ENCODE results near the gene HPD. TPM values are rescaled to one million over a fixed set of nuclear protein-coding genes. Genes with fewer than 3 reads are reported as not detected.
"Not testable (repeated sequence)": the region's sequence is repeated elsewhere in the genome, so short reads cannot be mapped to it uniquely, and the experiment has no call there.

HPD gene
- total RNA-seq, 1 experiment from 2014 or later: 0.39 TPM

DNA sequence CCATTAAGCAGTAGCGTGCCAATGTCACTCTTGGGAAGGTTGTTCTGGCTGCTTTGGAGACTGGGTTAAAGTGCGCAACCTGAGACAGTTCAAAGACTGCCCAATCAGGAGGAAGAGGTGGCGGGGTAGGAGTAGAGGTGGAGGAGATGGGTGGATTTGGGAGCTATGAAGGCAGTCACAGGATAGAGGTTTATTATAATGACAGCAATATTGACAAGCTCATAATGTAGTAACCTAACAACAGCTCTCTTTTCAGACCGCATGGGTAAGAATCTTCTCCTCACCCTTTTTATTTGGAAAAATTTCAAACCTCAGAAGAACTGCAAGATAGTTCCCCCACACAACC, 24.6 kb upstream of the HPD start:
- H3K9me3 Mint-ChIP-seq: peaks cover 3% of the 10 kb centered on the region; the same call in 1 of the 2 replicates
- CTCF ChIA-PET: interaction anchor here (0.7 to 1.7 kb wide), 4 partner anchors 35 to 89 kb away, joined by 3 to 6 read pairs (median 4); partner anchors contain the start of gene CFAP251

DNA sequence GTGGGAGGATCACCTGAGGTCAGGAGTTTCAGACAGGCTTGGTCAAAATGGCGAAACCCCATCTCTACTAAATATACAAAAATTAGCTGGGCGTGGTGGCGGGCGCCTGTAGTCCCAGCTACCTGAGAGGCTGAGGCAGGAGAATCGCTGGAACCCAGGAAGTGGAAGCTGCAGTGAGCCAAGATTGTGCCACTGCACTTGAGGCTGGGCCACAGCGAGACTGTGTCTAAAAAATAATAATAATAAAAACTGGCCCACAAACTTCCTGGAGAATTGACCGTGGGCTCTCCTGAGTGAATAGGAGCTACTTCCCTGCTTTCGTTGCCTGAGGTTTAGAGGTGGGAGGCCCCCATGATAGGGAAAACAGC, 17.4 kb upstream of the HPD start:
- H3K4me1 Mint-ChIP-seq; DNase-seq (ENCODE audit: low spot score); H3K36me3 Mint-ChIP-seq; H3K27ac Mint-ChIP-seq; POLR2A ChIA-PET; ATAC-seq; H3K27me3 Mint-ChIP-seq (ENCODE audit: low read depth); H3K4me3 Mint-ChIP-seq; CTCF ChIA-PET; H3K9me3 Mint-ChIP-seq: not testable (repeated sequence)

More for the DNA sequence above, 24.6 kb upstream of the HPD start:
- peak; percentile 20 for DNase-seq (ENCODE audit: low spot score)
- TF ChIP-seq NFYB (CRISPR knock-in tag; conservative IDR thresholded peaks at IDR 0.05; ENCODE audit: low read depth) (peak; percentile 36), NR1H2 (CRISPR knock-in tag; IDR thresholded peaks at IDR 0.05) (no peak)
- no peaks in the 10 kb centered on the region for H3K36me3 Mint-ChIP-seq
- no peak overlapping the region for H3K4me3 Mint-ChIP-seq
- peaks cover 18% of the 10 kb centered on the region for H3K4me1 Mint-ChIP-seq
- H3K27ac Mint-ChIP-seq: no peak overlapping the region
- ATAC-seq: peak; percentile 97
- POLR2A ChIA-PET: interaction anchor here (0.5 to 0.6 kb wide), 2 partner anchors 79 to 406 kb away, joined by 4 to 5 read pairs; no protein-coding TSS in a partner anchor
- H3K27me3 Mint-ChIP-seq (ENCODE audit: low read depth): peaks cover 11% of the 10 kb centered on the region

DNA sequence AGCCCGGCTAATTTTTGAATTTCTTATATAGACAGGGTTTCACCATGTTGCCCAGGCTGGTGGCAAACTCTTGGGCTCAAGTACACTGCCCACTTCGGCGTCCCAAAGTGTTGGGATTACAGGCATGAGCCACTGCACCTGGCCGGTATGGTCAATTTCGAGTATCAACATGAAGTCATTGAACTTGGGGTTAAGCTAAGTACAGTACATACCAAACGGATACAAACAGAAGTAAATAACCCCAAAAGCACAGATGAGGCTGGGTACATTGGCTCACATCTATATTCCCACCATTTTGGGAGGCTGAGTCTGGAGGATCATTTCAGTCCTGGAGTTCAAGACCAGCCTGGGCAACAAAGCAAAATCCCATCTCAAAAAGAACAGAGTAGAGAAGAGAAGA, 16.9 kb upstream of the HPD start:
- ChIA-PET CTCF (interaction anchor here (1.2 kb wide), 1 partner anchor 81 kb away, joined by 3 read pairs; no protein-coding TSS in a partner anchor), POLR2A (no interaction called here)
- Mint-ChIP-seq H3K36me3 (no peaks in the 10 kb centered on the region), H3K27ac (no peak overlapping the region), H3K27me3 (ENCODE audit: low read depth) (no peaks in the 10 kb centered on the region), H3K4me3 (no peak overlapping the region), H3K4me1 (no peaks in the 10 kb centered on the region), H3K9me3 (no peaks in the 10 kb centered on the region)
- DNase-seq (ENCODE audit: low spot score): no peak
- TF ChIP-seq GABPB1 (CRISPR knock-in tag; IDR thresholded peaks at IDR 0.05): no peak
- TF ChIP-seq, protein P1, sequence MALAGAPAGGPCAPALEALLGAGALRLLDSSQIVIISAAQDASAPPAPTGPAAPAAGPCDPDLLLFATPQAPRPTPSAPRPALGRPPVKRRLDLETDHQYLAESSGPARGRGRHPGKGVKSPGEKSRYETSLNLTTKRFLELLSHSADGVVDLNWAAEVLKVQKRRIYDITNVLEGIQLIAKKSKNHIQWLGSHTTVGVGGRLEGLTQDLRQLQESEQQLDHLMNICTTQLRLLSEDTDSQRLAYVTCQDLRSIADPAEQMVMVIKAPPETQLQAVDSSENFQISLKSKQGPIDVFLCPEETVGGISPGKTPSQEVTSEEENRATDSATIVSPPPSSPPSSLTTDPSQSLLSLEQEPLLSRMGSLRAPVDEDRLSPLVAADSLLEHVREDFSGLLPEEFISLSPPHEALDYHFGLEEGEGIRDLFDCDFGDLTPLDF (CRISPR knock-in tag; IDR thresholded peaks at IDR 0.05): no peak
- no peak for TF ChIP-seq TCF7 (CRISPR knock-in tag; IDR thresholded peaks at IDR 0.05; ENCODE audit: low read depth)
- TF ChIP-seq, protein P2, sequence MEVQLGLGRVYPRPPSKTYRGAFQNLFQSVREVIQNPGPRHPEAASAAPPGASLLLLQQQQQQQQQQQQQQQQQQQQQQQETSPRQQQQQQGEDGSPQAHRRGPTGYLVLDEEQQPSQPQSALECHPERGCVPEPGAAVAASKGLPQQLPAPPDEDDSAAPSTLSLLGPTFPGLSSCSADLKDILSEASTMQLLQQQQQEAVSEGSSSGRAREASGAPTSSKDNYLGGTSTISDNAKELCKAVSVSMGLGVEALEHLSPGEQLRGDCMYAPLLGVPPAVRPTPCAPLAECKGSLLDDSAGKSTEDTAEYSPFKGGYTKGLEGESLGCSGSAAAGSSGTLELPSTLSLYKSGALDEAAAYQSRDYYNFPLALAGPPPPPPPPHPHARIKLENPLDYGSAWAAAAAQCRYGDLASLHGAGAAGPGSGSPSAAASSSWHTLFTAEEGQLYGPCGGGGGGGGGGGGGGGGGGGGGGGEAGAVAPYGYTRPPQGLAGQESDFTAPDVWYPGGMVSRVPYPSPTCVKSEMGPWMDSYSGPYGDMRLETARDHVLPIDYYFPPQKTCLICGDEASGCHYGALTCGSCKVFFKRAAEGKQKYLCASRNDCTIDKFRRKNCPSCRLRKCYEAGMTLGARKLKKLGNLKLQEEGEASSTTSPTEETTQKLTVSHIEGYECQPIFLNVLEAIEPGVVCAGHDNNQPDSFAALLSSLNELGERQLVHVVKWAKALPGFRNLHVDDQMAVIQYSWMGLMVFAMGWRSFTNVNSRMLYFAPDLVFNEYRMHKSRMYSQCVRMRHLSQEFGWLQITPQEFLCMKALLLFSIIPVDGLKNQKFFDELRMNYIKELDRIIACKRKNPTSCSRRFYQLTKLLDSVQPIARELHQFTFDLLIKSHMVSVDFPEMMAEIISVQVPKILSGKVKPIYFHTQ (CRISPR knock-in tag; IDR thresholded peaks at IDR 0.05): no peak
- no peak for TF ChIP-seq SOX15 (CRISPR knock-in tag; IDR thresholded peaks at IDR 0.05)
- TF ChIP-seq, protein P3, sequence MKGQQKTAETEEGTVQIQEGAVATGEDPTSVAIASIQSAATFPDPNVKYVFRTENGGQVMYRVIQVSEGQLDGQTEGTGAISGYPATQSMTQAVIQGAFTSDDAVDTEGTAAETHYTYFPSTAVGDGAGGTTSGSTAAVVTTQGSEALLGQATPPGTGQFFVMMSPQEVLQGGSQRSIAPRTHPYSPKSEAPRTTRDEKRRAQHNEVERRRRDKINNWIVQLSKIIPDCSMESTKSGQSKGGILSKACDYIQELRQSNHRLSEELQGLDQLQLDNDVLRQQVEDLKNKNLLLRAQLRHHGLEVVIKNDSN (CRISPR knock-in tag; IDR thresholded peaks at IDR 0.05): no peak
- TF ChIP-seq RORB (CRISPR knock-in tag; IDR thresholded peaks at IDR 0.05): no peak
- TF ChIP-seq ZNF263 (CRISPR knock-in tag; IDR thresholded peaks at IDR 0.05; ENCODE audit: low read depth): no peak
- TF ChIP-seq, protein P4, sequence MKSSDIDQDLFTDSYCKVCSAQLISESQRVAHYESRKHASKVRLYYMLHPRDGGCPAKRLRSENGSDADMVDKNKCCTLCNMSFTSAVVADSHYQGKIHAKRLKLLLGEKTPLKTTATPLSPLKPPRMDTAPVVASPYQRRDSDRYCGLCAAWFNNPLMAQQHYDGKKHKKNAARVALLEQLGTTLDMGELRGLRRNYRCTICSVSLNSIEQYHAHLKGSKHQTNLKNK (CRISPR knock-in tag; IDR thresholded peaks at IDR 0.05): no peak
- no peak for TF ChIP-seq HMGA2 (CRISPR knock-in tag; IDR thresholded peaks at IDR 0.05)
- TF ChIP-seq, protein P5, sequence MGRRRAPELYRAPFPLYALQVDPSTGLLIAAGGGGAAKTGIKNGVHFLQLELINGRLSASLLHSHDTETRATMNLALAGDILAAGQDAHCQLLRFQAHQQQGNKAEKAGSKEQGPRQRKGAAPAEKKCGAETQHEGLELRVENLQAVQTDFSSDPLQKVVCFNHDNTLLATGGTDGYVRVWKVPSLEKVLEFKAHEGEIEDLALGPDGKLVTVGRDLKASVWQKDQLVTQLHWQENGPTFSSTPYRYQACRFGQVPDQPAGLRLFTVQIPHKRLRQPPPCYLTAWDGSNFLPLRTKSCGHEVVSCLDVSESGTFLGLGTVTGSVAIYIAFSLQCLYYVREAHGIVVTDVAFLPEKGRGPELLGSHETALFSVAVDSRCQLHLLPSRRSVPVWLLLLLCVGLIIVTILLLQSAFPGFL (CRISPR knock-in tag; IDR thresholded peaks at IDR 0.05; ENCODE audit: borderline replicate concordance): no peak
- TF ChIP-seq, protein P6, sequence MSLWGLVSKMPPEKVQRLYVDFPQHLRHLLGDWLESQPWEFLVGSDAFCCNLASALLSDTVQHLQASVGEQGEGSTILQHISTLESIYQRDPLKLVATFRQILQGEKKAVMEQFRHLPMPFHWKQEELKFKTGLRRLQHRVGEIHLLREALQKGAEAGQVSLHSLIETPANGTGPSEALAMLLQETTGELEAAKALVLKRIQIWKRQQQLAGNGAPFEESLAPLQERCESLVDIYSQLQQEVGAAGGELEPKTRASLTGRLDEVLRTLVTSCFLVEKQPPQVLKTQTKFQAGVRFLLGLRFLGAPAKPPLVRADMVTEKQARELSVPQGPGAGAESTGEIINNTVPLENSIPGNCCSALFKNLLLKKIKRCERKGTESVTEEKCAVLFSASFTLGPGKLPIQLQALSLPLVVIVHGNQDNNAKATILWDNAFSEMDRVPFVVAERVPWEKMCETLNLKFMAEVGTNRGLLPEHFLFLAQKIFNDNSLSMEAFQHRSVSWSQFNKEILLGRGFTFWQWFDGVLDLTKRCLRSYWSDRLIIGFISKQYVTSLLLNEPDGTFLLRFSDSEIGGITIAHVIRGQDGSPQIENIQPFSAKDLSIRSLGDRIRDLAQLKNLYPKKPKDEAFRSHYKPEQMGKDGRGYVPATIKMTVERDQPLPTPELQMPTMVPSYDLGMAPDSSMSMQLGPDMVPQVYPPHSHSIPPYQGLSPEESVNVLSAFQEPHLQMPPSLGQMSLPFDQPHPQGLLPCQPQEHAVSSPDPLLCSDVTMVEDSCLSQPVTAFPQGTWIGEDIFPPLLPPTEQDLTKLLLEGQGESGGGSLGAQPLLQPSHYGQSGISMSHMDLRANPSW (CRISPR knock-in tag; conservative IDR thresholded peaks at IDR 0.05; ENCODE audit: low read depth): no peak
- no peak for ATAC-seq
